Naive thymus-derived CD4-positive, alpha-beta T cell (primary cell): Measurements from ENCODE around the gene YEATS2. TPM values are rescaled to one million over a fixed set of nuclear protein-coding genes. Genes with fewer than 3 reads are reported as not detected.

ENCODE experiments used
- ATAC-seq: fragments of 150-1000 bp; cut with Tn5 transposase; 2 replicates; pipeline ENCODE4 v1.10.0; 2021; ENCODE audit warnings: mild to moderate bottlenecking, moderate library complexity
- CTCF ChIA-PET: fragments of 350-600 bp; sonication (Branson Sonifier 250); formaldehyde crosslinking; loops from one replicate; lab custom pipeline; 2021; ENCODE audit warnings: antibody characterized with exemption; lab: Charles Lee
- POLR2A ChIA-PET: fragments of 350-600 bp; sonication (Branson Sonifier 250); formaldehyde crosslinking; loops from one replicate; lab custom pipeline; 2021; ENCODE audit warnings: antibody characterized with exemption, inconsistent platforms; lab: Charles Lee
- DNase-seq, 9 donors: peaks; one replicate each; pipeline versions ENCODE4 v3.0.0 to v3.0.0-alpha.2; 2020 to 2022; ENCODE audit warnings: mixed read lengths in 1 of 9
- H3K27ac ChIP-seq: one replicate; pipeline ENCODE4 v1.7.0; 2013; ENCODE audit warnings: mild to moderate bottlenecking, low read depth, low read length, moderate library complexity
- H3K27me3 ChIP-seq, 2 donors: one replicate each; pipeline ENCODE4 v1.7.0; 2013; ENCODE audit warnings: low read length in 2 of 2, mild to moderate bottlenecking in 2 of 2, moderate library complexity in 2 of 2; ENCODE audit not compliant: control insufficient read depth in 2 of 2, insufficient read depth in 2 of 2
- H3K36me3 ChIP-seq, 3 experiments: 1 replicate in 2 of 3; 2 replicates in 1 of 3; pipeline ENCODE4 v1.7.0; 2013; ENCODE audit warnings: low read length in 3 of 3, mild to moderate bottlenecking in 3 of 3, moderate library complexity in 1 of 3; ENCODE audit not compliant: insufficient read depth in 3 of 3, control insufficient read depth in 2 of 3
- H3K4me1 ChIP-seq, 2 donors: one replicate each; pipeline ENCODE4 v1.7.0; 2013; ENCODE audit warnings: low read length in 2 of 2, mild to moderate bottlenecking in 2 of 2, moderate library complexity in 1 of 2; ENCODE audit not compliant: control insufficient read depth in 2 of 2, insufficient read depth in 2 of 2
- H3K4me3 ChIP-seq: 2 replicates; pipeline ENCODE4 v1.7.0; 2013; ENCODE audit warnings: mild to moderate bottlenecking, low read length
- H3K9me3 ChIP-seq, 3 experiments: 1 replicate in 2 of 3; 2 replicates in 1 of 3; pipeline ENCODE4 v1.7.0; 2013; ENCODE audit warnings: low read length in 3 of 3; ENCODE audit not compliant: control insufficient read depth in 2 of 3
- H3K27ac Mint-ChIP-seq, 9 donors: one replicate each; pipeline ENCODE4 v1.8.0; 2020 to 2022; ENCODE audit warnings: mixed read lengths in 9 of 9, mild to moderate bottlenecking in 8 of 9, moderate library complexity in 5 of 9, inconsistent platforms in 2 of 9
- H3K27me3 Mint-ChIP-seq, 5 donors: one replicate each; pipeline ENCODE4 v1.8.0; 2021 to 2022; ENCODE audit warnings: mixed read lengths in 5 of 5, mild to moderate bottlenecking in 1 of 5
- H3K36me3 Mint-ChIP-seq, 5 donors: one replicate each; pipeline ENCODE4 v1.8.0; 2020 to 2022; ENCODE audit warnings: mixed read lengths in 5 of 5, mild to moderate bottlenecking in 3 of 5, inconsistent platforms in 1 of 5
- H3K4me1 Mint-ChIP-seq, 7 donors: one replicate each; pipeline ENCODE4 v1.8.0; 2020 to 2022; ENCODE audit warnings: mixed read lengths in 7 of 7, mild to moderate bottlenecking in 3 of 7, inconsistent platforms in 1 of 7
- H3K4me3 Mint-ChIP-seq, 10 donors: one replicate each; pipeline ENCODE4 v1.8.0; 2020 to 2022; ENCODE audit warnings: mild to moderate bottlenecking in 10 of 10, mixed read lengths in 10 of 10, moderate library complexity in 6 of 10, inconsistent platforms in 2 of 10
- H3K9me3 Mint-ChIP-seq, 11 donors: one replicate each; pipeline ENCODE4 v1.8.0; 2020 to 2022; ENCODE audit warnings: mixed read lengths in 11 of 11, mild to moderate bottlenecking in 4 of 11, inconsistent platforms in 1 of 11, moderate library complexity in 1 of 11
- intact Hi-C, 2 donors: fragments of 100-400 bp; cut with micrococcal nuclease; formaldehyde crosslinking; loops; one replicate each; pipeline ENCODE4 v1.15.1; 2023
- polyA plus RNA-seq, 2 donors: library from polyadenylated mRNA; unstranded; fragments of 300-500 nt; fragmentation: Illumina TruSeq; gene quantifications; one replicate each; pipeline ENCODE4 v1.2.3, GENCODE V29; 2021
- total RNA-seq, 6 experiments: library from RNA in 5 of 6; stranded (reverse) in 5 of 6; gene quantifications; 1 replicate in 5 of 6; 2 replicates in 1 of 6; pipeline ENCODE4 v1.2.3 and lab custom pipeline; 2021 to 2026

YEATS2 gene
- total and polyA plus RNA-seq, 7 experiments from 2014 or later: 5.5 to 61.4 (median 21.0) TPM

DNA sequence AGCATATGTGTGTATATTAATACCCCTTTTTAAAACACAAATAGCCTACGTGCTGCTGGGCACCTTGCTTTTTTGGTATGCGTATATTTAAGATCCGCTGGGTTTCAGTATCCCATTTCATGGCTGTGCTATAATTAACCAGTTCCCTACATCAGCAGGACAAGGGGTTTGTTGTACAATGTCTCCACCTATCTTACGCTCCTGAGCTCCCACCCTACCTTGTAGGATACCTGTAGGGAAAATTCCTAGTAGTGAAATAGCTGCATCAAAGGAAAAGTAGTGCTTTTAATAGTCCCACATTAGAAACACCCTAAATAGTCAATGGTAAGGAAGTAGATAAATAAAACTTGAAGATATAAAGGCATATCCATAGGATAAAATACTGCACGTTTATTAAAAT is 126.4 kb downstream of the YEATS2 start:
- H3K27me3 Mint-ChIP-seq: peaks cover 0 to 22% (median 0%) of the 10 kb centered on the region in 5 donors
- H3K4me1 Mint-ChIP-seq: peaks cover 5 to 15% (median 14%) of the 10 kb centered on the region in 7 donors
- H3K4me3 ChIP-seq: no peak overlapping the region
- H3K27me3 ChIP-seq: no peaks in the 10 kb centered on the region
- DNase-seq: no peak
- peaks cover 0 to 4% (median 0%) of the 10 kb centered on the region in 11 donors for H3K9me3 Mint-ChIP-seq
- intact Hi-C loops: no loop called here
- peak overlapping the region in 7 of 9 donors; percentile 14 to 73 (median 32) for H3K27ac Mint-ChIP-seq
- peaks cover 0 to 3% (median 0%) of the 10 kb centered on the region in 5 donors for H3K36me3 Mint-ChIP-seq
- peaks cover 0 to under 1% (median 0%) of the 10 kb centered on the region in 3 experiments for H3K36me3 ChIP-seq
- no peaks in the 10 kb centered on the region for H3K9me3 ChIP-seq
- peak overlapping the region; percentile 69 to 90 (median 82) for H3K4me3 Mint-ChIP-seq
- ChIA-PET CTCF (no interaction called here), POLR2A (no interaction called here)
- no peak for ATAC-seq
- H3K27ac ChIP-seq: no peak overlapping the region
- peaks cover 7 to 11% of the 10 kb centered on the region in 2 donors for H3K4me1 ChIP-seq

DNA sequence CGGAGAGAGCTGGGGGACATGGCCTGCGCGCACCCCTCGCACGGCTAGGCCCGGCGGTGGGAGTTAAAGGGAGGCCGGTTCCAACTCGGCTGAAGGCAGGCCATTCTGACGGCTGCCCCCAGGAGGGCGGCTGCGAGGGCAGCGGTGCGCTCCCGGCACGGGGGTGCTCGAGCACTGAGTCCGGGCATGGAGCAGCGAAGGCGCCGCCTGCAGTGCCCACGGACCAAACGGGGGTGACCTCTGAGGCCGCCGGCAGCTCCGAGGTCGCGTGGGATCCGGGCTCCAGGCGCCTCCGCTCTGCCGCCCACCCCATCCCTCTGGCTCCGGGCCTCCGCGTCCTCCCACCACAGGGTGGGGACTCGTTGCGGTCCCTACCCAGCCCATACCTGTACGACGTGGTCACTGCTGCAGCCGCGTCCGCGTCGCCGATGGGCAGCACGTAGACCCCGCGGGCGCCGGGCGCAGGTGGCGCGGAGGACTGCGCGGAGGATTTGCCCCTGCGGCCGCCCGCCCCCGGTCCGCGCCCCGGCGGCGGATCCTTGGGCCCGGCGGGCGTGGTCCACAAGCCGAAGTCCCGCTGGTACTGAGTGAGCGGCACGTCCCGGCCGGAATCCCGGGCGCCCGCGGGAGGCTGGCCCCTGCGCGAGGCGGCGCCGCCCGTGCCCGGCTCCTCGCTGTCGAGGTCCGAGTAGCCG is 127.3 kb downstream of the YEATS2 start:
- peak; percentile 40 for ATAC-seq
- intact Hi-C loops: loop anchor here (1.0 kb wide), 1 partner anchor 59 kb away; the partner anchor contains the start of gene PARL (in 2 of the 2)
- H3K36me3 Mint-ChIP-seq: peaks cover 0 to 3% (median 0%) of the 10 kb centered on the region in 5 donors
- H3K4me3 Mint-ChIP-seq: peak overlapping the region; percentile 69 to 90 (median 82)
- CTCF ChIA-PET: interaction anchor here (0.7 kb wide), 1 partner anchor 11 kb away, joined by 3 read pairs; no protein-coding TSS in a partner anchor
- H3K9me3 Mint-ChIP-seq: peaks cover 0 to 4% (median 0%) of the 10 kb centered on the region in 11 donors
- H3K27ac Mint-ChIP-seq: peak overlapping the region in 3 of 9 donors; percentile 15 to 67 (median 32)
- Histone ChIP-seq H3K4me1 (peaks cover 7 to 11% of the 10 kb centered on the region in 2 donors), H3K36me3 (peaks cover 0 to 9% (median 0%) of the 10 kb centered on the region in 3 experiments), H3K9me3 (no peaks in the 10 kb centered on the region), H3K27me3 (no peaks in the 10 kb centered on the region), H3K4me3 (peak overlapping the region; percentile 56), H3K27ac (peak overlapping the region; percentile 55)
- peak in 5 of 9 donors; percentile 5 to 39 (median 19) for DNase-seq
- peaks cover 5 to 15% (median 14%) of the 10 kb centered on the region in 7 donors for H3K4me1 Mint-ChIP-seq
- H3K27me3 Mint-ChIP-seq: peaks cover 0 to 22% (median 0%) of the 10 kb centered on the region in 5 donors
- POLR2A ChIA-PET: interaction anchor here (1.7 kb wide), 1 partner anchor 10 kb away, joined by 4 read pairs; no protein-coding TSS in a partner anchor

DNA sequence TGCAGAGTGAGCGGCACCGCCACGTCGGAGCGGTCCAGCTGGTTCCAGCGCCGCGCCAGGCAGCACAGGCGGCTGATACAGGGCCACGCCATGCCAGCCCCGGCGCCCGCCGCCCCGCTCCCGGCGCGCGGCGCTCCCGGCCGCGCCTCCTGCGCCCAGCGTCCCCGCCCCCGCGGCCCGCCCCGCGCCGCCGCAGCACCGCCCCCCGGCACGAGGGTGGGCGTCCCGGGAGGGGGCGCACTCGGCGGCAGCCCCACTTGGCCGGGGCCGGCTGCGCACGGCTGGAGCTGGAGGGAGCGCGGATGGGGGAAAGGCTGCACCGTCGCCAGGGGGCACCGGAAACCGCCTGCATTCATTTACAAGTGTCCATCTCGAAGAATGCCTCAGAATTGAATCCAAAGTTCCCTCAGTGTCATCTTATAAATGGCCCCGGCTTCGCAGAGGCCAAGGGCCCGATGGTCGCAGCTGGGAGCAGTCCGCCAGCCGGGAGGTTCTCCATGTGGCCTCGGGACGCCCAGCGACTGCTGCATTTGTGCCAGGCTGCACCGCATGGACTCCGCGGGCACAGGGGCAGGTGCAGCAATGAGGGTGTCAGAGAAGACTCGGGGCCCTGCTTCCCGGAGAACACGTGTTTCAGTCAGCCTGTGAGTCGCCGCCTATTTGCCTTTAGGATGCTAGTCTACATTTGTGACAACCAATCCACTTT is 128.0 kb downstream of the YEATS2 start, which contains the start of gene MAP6D1:
Gene MAP6D1 (minus strand): TSS at position 122 of the 706 bp plus-strand sequence. CDS start 30 bp downstream, at position 92.
- CTCF ChIA-PET: no interaction called here
- intact Hi-C loops: loop anchor here (1.0 kb wide), 1 partner anchor 59 kb away; the partner anchor contains the start of gene PARL (in 2 of the 2)
- H3K27me3 Mint-ChIP-seq: peaks cover 0 to 22% (median 0%) of the 10 kb centered on the region in 5 donors
- peaks cover 5 to 15% (median 14%) of the 10 kb centered on the region in 7 donors for H3K4me1 Mint-ChIP-seq
- peaks cover 7 to 11% of the 10 kb centered on the region in 2 donors for H3K4me1 ChIP-seq
- peak; percentile 79 for ATAC-seq
- H3K9me3 ChIP-seq: no peaks in the 10 kb centered on the region
- H3K4me3 Mint-ChIP-seq: peak within 1 kb of the TSS; percentile 77 to 90 (median 82)
- peaks cover 0 to 16% (median 0%) of the 10 kb centered on the region in 3 experiments for H3K36me3 ChIP-seq
- DNase-seq: peak; percentile 16 to 56 (median 32)
- peak within 1 kb of the TSS; percentile 55 for H3K27ac ChIP-seq
- peaks cover 0 to 7% (median 3%) of the 10 kb centered on the region in 5 donors for H3K36me3 Mint-ChIP-seq
- peaks cover 0 to 4% (median 0%) of the 10 kb centered on the region in 11 donors for H3K9me3 Mint-ChIP-seq
- H3K27me3 ChIP-seq: no peaks in the 10 kb centered on the region
- POLR2A ChIA-PET: interaction anchor here (1.7 kb wide), 1 partner anchor 10 kb away, joined by 4 read pairs; no protein-coding TSS in a partner anchor
- H3K27ac Mint-ChIP-seq: peak within 1 kb of the TSS in 8 of 9 donors; percentile 36 to 77 (median 70)
- H3K4me3 ChIP-seq: peak within 1 kb of the TSS; percentile 56

DNA sequence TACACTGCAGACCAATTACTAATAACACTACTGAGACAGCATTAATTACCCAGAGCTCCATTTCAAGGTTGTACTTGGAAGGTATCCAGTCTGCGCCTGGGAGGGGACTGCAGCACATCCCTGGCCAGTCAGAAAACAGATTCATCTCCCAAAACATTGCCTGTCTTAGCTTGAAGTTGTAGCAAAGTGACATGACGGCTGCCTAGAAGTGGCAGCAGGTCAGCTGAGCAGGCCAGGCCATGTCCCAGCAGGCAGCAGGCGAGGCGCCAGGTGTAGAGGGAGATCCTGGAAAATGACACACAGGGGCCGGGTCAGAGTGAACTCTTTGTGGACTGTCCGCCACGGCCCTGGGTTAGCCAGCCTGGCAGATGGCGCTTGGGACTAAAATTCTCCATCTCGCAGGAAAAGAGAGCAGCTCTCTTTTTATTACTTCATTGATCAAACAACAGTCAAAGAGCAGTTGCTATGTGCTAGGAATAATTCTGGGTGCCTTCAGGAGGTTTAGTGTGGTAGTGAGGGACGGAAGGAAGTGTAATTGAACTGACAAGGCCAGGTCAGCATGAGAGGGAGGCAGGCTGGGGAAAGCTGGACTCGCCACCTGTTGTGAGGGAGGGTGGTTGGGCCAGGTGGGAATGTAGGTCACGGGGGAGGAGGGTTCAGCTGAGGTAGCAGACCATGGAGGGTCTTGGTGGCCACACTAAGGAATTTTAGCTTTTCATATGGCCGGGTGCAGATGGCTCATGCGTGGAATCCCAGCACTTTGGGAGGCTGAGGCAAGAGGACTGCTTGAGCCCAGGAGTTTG is 129.1 kb downstream of the YEATS2 start:
- Histone ChIP-seq H3K27ac (no peak overlapping the region), H3K9me3 (no peaks in the 10 kb centered on the region), H3K4me3 (no peak overlapping the region), H3K27me3 (no peaks in the 10 kb centered on the region), H3K4me1 (peaks cover 7 to 11% of the 10 kb centered on the region in 2 donors), H3K36me3 (peaks cover 0 to 21% (median 4%) of the 10 kb centered on the region in 3 experiments)
- CTCF ChIA-PET: interaction anchor here (0.8 kb wide), 1 partner anchor 58 kb away, joined by 3 read pairs; the partner anchor contains the start of gene PARL
- Mint-ChIP-seq H3K36me3 (peaks cover 0 to 7% (median 3%) of the 10 kb centered on the region in 5 donors), H3K27ac (peak overlapping the region in 8 of 9 donors; percentile 1 to 76 (median 48)), H3K4me1 (peaks cover 5 to 15% (median 14%) of the 10 kb centered on the region in 7 donors), H3K4me3 (peak overlapping the region; percentile 54 to 87 (median 76)), H3K27me3 (peaks cover 0 to 22% (median 0%) of the 10 kb centered on the region in 5 donors), H3K9me3 (peaks cover 0 to 4% (median 0%) of the 10 kb centered on the region in 11 donors)
- POLR2A ChIA-PET: interaction anchor here (1.7 kb wide), 1 partner anchor 11 kb away, joined by 4 read pairs; no protein-coding TSS in a partner anchor
- DNase-seq (peak in 1 of 9 donors; percentile 4), ATAC-seq (no peak)
- intact Hi-C loops: no loop called here

DNA sequence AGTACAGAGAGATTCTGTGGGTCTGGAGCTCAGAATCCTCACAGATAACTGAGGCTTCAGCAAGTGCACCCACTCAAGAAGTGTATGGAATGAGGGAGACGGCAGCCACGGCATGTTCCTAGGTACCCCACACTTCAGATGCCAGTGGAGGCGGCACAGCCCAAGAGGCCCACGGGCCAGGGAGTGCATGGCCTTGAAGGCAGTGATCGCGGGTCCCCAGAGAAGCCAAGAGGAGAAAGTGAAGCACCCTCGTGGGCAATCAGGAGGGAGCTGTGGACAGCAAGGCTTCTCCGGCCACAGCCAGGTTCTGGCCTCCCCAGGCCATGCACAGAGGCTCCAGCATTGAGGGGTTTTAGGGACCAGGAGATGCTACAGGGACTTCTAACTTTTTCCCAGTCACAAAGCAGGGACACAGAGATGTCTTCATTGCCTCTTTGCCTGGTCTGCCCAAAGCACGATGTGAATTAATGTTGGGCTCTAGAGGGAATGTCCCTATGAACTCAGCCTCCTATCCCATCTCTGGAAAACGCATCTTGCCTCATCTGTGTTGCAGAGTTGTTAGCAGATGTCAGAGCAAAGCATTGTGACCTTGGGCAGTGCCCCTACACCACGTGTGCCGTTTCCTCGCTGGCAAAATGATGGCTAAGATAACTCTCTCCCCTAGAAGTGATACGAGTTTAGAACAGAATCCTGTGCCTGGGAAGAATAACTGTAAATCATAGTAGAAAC is 130.4 kb downstream of the YEATS2 start:
- no peak for DNase-seq
- H3K27me3 Mint-ChIP-seq: peaks cover 0 to 18% (median 0%) of the 10 kb centered on the region in 5 donors
- Histone ChIP-seq H3K4me1 (peaks cover 7 to 11% of the 10 kb centered on the region in 2 donors), H3K27me3 (no peaks in the 10 kb centered on the region), H3K4me3 (no peak overlapping the region), H3K9me3 (no peaks in the 10 kb centered on the region), H3K36me3 (peaks cover 0 to 28% (median 4%) of the 10 kb centered on the region in 3 experiments), H3K27ac (no peak overlapping the region)
- CTCF ChIA-PET: interaction anchor here (1.2 kb wide), 1 partner anchor 57 kb away, joined by 4 read pairs; the partner anchor contains the start of gene PARL
- intact Hi-C loops: loop anchor here in 1 of 2 donors (1.0 kb wide), 1 partner anchor 12 kb away; no protein-coding TSS in a partner anchor
- H3K27ac Mint-ChIP-seq: peak overlapping the region in 3 of 9 donors; percentile 10 to 71 (median 25)
- peak overlapping the region in 1 of 10 donors; percentile 1 for H3K4me3 Mint-ChIP-seq
- no peak for ATAC-seq
- POLR2A ChIA-PET: no interaction called here
- peaks cover 0 to 4% (median 0%) of the 10 kb centered on the region in 11 donors for H3K9me3 Mint-ChIP-seq
- peaks cover 5 to 15% (median 11%) of the 10 kb centered on the region in 7 donors for H3K4me1 Mint-ChIP-seq
- peaks cover 0 to 13% (median 3%) of the 10 kb centered on the region in 5 donors for H3K36me3 Mint-ChIP-seq
